Mammary epithelial cell (primary cell): ENCODE results near the gene OR9Q1.

Experiments
- CTCF ChIP-seq, 2 donors: IDR thresholded peaks in 1 of 2; conservative IDR thresholded peaks in 1 of 2; 2 replicates each; pipeline ENCODE4 v1.5.1; 2011 to 2012; ENCODE audit warnings: inconsistent platforms in 2 of 2, low read length in 2 of 2, mild to moderate bottlenecking in 2 of 2, control low read depth in 1 of 2, low read depth in 1 of 2; ENCODE audit not compliant: insufficient read depth in 1 of 2; ENCODE audit errors: extremely low read depth in 1 of 2
- EZH2 ChIP-seq: IDR thresholded peaks from 2 replicates; pipeline ENCODE4 v1.6.1; 2012; ENCODE audit warnings: low read length, inconsistent platforms, borderline replicate concordance

DNA sequence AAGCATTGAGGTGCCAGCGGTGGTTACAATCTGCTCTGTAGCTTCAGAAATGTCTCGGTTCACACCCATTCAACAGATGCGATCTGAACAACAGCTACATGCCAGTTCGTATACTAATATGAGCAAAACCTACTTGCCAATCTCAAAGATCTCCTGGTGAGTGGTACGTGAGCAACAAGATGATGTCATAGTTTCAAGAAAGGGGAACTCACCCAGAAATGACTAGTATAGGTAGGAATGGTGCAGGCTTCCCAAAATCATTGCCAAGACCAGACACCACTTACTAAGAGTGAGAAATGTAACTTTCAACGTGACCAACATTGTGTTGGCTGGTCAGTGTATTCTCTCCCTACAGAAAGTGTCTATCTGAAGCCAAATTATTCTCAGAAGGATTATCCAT is 38.1 kb downstream of the OR9Q1 start:
- TF ChIP-seq EZH2 (no peak), CTCF (conservative IDR thresholded peaks at IDR 0.05 in 1 of 2, IDR thresholded peaks at IDR 0.05 in 1 of 2; ENCODE audit: extremely low read depth in 1 of 2, insufficient read depth in 1 of 2, low read depth in 1 of 2, low read length in 2 of 2) (no peak)
